ENCODE measurements around the gene IL12RB1. TPM values are rescaled to one million over a fixed set of nuclear protein-coding genes. Genes with fewer than 3 reads are reported as not detected.

Gene IL12RB1
- total RNA-seq, 1 donor from 2014 or later = 6.2 TPM

DNA sequence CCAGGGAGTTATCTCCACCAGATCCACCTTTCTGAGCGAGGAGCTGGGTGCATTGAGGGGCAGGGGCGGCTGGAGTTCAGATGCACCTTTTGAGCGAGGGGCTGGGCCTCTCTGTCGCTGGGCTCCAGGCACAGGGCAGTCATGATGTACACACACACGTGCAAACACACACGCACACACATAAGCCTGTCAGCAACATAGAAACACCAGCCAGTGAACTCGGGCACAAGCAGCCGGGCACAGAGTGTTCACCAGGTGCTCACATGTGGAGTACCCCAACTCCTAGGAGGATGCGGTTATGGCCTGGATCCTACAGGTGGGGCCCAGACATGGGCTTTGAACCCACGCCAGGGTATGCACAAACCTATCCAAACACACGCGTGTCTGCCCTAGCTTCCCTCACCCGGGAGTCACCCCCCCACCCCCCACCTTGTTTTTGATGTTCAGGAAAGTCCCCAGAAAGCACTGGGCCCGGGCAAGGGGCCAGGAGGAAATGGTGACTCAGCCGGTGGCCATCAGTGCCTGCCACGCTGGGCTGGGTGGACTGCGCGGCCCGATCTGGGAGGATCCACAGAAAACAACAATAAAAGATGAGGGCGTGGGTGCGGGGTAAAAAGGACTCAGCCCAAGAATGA, 65.5 kb downstream of the IL12RB1 start:
- Histone ChIP-seq H3K4me3 (no peak overlapping the region), H3K27ac (peak overlapping the region; percentile 89), H3K9me3 (no peaks in the 10 kb centered on the region), H3K4me1 (peaks cover 76% of the 10 kb centered on the region), H3K27me3 (no peaks in the 10 kb centered on the region), H3K36me3 (no peaks in the 10 kb centered on the region)
- ATAC-seq (peak; percentile 40), DNase-seq (peak; percentile 90)
- TF ChIP-seq, protein P1, sequence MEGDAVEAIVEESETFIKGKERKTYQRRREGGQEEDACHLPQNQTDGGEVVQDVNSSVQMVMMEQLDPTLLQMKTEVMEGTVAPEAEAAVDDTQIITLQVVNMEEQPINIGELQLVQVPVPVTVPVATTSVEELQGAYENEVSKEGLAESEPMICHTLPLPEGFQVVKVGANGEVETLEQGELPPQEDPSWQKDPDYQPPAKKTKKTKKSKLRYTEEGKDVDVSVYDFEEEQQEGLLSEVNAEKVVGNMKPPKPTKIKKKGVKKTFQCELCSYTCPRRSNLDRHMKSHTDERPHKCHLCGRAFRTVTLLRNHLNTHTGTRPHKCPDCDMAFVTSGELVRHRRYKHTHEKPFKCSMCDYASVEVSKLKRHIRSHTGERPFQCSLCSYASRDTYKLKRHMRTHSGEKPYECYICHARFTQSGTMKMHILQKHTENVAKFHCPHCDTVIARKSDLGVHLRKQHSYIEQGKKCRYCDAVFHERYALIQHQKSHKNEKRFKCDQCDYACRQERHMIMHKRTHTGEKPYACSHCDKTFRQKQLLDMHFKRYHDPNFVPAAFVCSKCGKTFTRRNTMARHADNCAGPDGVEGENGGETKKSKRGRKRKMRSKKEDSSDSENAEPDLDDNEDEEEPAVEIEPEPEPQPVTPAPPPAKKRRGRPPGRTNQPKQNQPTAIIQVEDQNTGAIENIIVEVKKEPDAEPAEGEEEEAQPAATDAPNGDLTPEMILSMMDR (IDR thresholded peaks at IDR 0.05) = no peak
- intact Hi-C loops (cut with DNase I) = no loop called here

- TF ChIP-seq, protein P1 (IDR thresholded peaks at IDR 0.05) = no peak
- H3K4me3 ChIP-seq = no peak overlapping the region
- peaks cover 77% of the 10 kb centered on the region for H3K4me1 ChIP-seq
- peak; percentile 67 for ATAC-seq
- intact Hi-C loops (cut with DNase I) = no loop called here
- H3K36me3 ChIP-seq = peaks cover 3% of the 10 kb centered on the region
- H3K27ac ChIP-seq = peak overlapping the region; percentile 89
- H3K27me3 ChIP-seq = no peaks in the 10 kb centered on the region
- no peaks in the 10 kb centered on the region for H3K9me3 ChIP-seq
- peak; percentile 93 for DNase-seq
Measured at GRCh38 chr19:18020212-18021085, 66.3 kb downstream of the IL12RB1 start.

- Histone ChIP-seq H3K27me3 (no peaks in the 10 kb centered on the region), H3K27ac (peak overlapping the region; percentile 70), H3K36me3 (peaks cover 30% of the 10 kb centered on the region), H3K9me3 (no peaks in the 10 kb centered on the region), H3K4me3 (no peak overlapping the region), H3K4me1 (peaks cover 71% of the 10 kb centered on the region)
- intact Hi-C loops (cut with DNase I) = no loop called here
- DNase-seq (no peak), ATAC-seq (peak; percentile 55)
- TF ChIP-seq, protein P1 (IDR thresholded peaks at IDR 0.05) = no peak
Measured at GRCh38 chr19:18017275-18018083, 69.3 kb downstream of the IL12RB1 start.

DNA sequence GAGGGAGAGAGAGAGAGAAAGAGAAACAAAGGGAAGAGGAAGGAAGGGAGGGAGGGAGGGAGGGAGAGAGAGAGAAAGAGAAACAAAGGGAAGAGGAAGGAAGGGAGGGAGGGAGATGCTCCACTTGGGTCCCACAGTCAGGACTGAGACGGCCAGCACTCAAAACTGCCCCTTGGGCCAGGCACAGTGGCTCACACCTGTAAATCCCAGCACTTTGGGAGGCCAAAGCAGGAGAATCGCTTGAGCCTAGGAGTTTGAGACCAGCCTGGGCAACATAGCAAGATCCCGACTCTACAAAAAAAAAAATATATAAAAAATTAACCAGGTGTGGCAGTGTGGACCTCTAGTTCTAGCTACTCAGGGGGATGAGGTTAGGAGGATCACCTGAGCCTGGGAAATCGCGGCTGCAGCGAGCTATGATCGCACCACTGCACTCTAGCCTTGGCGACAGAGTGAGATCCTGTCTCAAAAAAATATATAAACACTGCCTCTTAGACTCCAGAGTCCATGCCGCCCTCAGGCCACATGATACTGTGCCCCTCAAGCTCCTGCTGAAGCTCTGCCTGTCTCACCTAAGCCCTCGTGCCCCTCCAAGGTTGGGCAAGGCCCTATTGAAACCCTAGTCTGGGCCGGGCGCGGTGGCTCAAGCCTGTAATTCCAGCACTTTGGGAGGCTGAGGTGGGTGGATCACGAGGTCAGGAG, 70.4 kb downstream of the IL12RB1 start:
- no peaks in the 10 kb centered on the region for H3K27me3 ChIP-seq
- intact Hi-C loops (cut with DNase I) = no loop called here
- ATAC-seq = no peak
- H3K4me1 ChIP-seq = peaks cover 59% of the 10 kb centered on the region
- no peak overlapping the region for H3K4me3 ChIP-seq
- no peaks in the 10 kb centered on the region for H3K9me3 ChIP-seq
- peaks cover 40% of the 10 kb centered on the region for H3K36me3 ChIP-seq
- TF ChIP-seq, protein P1 (IDR thresholded peaks at IDR 0.05) = no peak
- H3K27ac ChIP-seq = peak overlapping the region; percentile 70
- DNase-seq = no peak

DNA sequence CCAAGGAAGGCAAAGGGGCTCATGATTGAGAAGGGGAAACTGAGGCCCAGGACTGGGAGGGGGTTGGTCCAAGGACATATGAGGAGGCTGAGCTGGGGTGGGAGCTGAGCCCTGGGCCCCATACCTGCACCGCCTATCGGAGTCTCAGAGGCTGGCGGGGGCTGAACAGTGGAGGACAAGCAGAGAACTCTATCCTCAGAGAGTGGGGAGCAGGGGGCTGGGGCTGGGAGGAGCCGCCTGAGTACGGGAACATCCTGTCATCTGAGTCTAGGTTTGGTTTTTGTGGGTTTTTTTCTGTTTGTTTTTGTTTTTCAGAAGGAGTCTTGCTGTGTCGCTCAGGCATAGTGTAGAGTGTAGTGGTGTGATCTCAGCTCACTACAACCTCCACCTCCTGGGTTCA, 72.5 kb downstream of the IL12RB1 start:
- Histone ChIP-seq H3K36me3 (peaks cover 62% of the 10 kb centered on the region), H3K4me3 (peak overlapping the region; percentile 31)

More for the DNA sequence above, 72.5 kb downstream of the IL12RB1 start:
- DNase-seq = no peak
- TF ChIP-seq, protein P1 (IDR thresholded peaks at IDR 0.05) = no peak
- H3K27me3 ChIP-seq = no peaks in the 10 kb centered on the region
- peaks cover 41% of the 10 kb centered on the region for H3K4me1 ChIP-seq
- ATAC-seq = no peak
- H3K27ac ChIP-seq = peak overlapping the region; percentile 65
- no peaks in the 10 kb centered on the region for H3K9me3 ChIP-seq
- intact Hi-C loops (cut with DNase I) = no loop called here

All from upper lobe of right lung (tissue), 1 donor.